ENCODE measurements around the gene OAT. TPM values are rescaled to one million over a fixed set of nuclear protein-coding genes. Genes with fewer than 3 reads are reported as not detected.

OAT gene
- total RNA-seq, 1 donor from 2014 or later = 50.9 TPM

DNA sequence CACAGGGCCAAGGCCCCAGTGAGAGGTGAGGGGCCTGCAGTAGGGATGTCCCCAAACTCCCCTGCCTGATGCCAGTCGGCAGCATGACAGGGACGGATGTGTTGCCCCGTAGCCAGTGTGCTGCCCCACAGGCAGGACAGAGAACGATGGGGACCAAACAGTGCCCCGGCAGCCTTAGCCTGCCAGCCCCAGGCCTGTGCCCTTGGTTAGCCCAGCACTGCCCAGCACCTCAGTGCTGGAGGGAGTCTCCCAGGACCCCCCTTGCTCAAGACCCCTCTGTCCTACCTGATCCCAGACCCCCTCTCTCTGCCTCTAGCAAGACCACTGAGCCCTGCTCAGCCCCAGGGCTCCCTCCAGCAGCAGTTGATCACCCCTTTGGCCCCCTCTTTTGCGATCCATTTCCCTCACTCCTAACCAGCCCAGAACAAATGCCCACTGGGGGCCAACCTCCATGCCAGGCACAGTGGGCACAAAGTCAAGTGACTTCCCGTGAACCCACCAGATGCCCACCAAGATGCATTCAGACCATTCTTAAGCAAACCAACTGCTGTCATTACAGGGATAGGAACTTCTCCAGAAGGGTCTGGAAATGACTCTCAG is 34.0 kb downstream of the OAT start:
- TF ChIP-seq, protein P1, sequence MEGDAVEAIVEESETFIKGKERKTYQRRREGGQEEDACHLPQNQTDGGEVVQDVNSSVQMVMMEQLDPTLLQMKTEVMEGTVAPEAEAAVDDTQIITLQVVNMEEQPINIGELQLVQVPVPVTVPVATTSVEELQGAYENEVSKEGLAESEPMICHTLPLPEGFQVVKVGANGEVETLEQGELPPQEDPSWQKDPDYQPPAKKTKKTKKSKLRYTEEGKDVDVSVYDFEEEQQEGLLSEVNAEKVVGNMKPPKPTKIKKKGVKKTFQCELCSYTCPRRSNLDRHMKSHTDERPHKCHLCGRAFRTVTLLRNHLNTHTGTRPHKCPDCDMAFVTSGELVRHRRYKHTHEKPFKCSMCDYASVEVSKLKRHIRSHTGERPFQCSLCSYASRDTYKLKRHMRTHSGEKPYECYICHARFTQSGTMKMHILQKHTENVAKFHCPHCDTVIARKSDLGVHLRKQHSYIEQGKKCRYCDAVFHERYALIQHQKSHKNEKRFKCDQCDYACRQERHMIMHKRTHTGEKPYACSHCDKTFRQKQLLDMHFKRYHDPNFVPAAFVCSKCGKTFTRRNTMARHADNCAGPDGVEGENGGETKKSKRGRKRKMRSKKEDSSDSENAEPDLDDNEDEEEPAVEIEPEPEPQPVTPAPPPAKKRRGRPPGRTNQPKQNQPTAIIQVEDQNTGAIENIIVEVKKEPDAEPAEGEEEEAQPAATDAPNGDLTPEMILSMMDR (conservative IDR thresholded peaks at IDR 0.05; ENCODE audit: low read depth, low read length) = no peak
- no peak overlapping the region for H3K4me3 ChIP-seq (ENCODE audit: low read depth, low read length)

DNA sequence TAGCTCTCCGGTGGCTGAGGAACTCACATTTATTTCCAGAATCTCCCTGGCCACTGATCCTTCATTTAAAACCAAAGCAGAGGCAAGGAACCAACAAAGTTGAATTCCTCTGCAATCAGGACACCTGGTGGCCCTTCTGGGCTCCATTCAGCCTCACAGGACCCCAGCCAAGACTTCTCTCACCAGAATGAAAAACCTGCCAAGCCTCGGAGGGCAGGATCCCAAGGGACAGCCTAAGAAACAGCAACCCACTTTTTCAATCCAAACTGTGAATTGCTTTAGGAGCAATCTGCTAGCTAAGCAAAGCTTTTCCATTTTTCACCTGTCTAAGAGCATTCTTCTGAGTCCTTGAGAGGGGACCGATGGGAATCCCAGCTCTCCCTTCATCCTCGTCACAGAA is 34.6 kb downstream of the OAT start:
- TF ChIP-seq, protein P1 (conservative IDR thresholded peaks at IDR 0.05; ENCODE audit: low read depth, low read length) = peak; percentile 20
- H3K4me3 ChIP-seq (ENCODE audit: low read depth, low read length) = no peak overlapping the region
- no peak for DNase-seq (ENCODE audit: low read depth)

More for the DNA sequence above, 34.0 kb downstream of the OAT start:
- no peak for DNase-seq (ENCODE audit: low read depth)

DNA sequence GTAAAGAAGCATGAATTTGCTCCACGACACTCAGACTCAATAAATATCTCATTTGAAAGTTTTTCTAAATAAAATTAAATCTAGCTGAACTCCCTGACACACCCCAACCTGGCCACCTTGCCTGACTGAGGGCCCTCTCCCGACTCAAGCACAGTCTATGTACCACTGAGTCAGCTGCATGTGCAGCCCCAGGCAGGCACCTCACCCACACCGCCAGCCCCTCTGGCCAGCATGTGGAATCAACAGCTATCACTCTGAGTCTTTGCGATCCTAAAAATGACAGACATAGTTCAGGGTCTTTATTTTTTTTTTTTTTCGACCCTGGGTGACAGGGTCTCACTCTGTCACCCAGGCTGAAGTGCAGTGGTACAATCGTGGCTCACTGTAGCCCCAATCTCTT is 35.2 kb downstream of the OAT start:
- no peak overlapping the region for H3K4me3 ChIP-seq (ENCODE audit: low read depth, low read length)
- TF ChIP-seq, protein P1 (conservative IDR thresholded peaks at IDR 0.05; ENCODE audit: low read depth, low read length) = no peak
- no peak for DNase-seq (ENCODE audit: low read depth)

DNA sequence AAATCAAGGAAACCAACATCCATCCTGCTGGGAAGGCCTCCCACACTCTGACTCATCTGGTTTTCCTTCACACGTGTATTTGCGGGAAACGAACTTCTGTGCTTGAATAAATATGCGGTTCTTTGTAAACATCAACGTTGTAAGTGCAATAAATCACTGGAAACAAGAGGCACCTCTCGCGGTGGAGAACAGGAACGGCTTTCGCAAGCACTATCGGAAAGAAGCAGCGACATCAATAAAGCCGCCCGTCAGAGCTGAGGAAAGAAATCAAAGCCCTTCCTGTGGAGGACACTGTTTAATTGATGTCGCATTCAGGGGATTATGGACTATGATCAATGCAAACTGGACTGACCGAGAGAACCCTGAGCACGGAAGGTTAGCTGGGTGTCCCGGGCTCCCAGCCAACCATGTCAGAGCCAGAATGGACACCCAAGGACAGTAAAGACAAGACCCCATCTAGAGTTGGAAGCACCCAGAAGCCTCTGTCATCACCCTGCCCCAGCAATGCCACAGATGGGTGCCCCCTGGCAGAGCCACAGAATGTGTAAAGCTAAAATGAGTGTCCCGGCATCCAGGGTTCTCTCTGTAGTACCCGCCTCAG is 37.6 kb downstream of the OAT start:
- TF ChIP-seq, protein P1 (conservative IDR thresholded peaks at IDR 0.05; ENCODE audit: low read depth, low read length) = no peak
- no peak overlapping the region for H3K4me3 ChIP-seq (ENCODE audit: low read depth, low read length)
- no peak for DNase-seq (ENCODE audit: low read depth)

DNA sequence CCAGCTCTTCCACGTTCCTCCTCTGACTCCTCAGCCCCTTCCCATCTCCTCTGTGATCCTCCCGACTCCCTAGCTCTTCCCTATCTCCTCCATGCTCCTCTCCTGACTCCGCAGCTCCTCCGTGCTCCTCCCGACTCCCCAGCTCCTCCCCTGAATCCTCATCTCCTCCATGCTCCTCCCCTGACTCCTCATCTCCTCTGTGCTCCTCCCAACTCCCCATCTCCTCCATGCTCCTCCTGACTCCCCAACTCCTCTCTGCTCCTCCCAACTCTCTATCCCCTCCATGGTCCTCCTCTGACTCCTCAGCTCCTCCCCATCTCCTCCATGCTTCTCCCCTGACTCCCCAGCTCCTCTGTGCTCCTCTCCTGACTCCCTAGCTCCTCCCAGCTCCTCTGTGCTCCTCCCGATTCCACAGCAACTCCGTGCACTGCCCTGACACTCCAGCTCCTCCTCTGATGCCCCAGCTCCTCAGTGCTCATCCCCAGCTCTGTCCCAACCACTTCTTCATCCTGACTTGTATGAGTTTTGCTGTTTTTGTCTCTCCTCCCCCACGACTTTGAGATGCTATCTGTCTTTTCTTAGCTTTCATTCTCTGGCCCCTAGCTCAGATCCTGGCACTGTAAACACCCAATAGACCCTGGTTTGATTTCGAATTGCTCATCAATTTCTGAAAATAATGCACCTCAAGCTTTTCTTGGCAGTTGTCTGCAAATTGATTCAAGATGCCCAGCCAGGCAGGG is 38.3 kb downstream of the OAT start:
- no peak for DNase-seq (ENCODE audit: low read depth)
- H3K4me3 ChIP-seq (ENCODE audit: low read depth, low read length) = no peak overlapping the region
- TF ChIP-seq, protein P1 (conservative IDR thresholded peaks at IDR 0.05; ENCODE audit: low read depth, low read length) = no peak

DNA sequence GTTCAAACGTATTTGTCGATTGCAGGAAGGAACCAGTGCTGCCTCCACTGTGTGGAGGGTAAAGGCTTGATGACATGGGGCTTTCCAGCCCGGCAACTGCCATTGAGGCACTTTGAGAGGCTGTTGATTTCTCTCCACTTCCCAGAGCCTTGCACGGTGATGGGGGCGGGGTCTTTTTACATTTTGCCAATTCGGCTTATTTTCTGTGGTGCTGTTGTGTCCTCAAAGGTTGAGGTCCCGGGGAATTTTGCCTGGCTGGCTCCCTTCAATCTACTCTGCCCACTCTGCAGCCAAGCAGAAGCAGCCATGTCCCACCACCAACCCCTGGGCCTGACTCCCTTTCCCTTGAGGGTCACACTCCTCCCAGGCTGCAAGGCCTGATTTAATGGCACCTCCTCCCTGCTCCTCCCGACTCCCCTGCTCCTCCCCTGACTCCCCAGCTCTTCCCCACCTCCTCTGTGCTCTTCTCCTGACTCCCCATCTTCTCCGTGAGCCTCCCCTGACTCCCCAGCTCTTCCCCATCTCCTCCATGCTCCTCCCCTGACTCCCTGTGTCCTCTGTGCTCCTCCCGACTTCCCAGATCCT is 39.0 kb downstream of the OAT start:
- TF ChIP-seq, protein P1 (conservative IDR thresholded peaks at IDR 0.05; ENCODE audit: low read depth, low read length) = no peak
- no peak overlapping the region for H3K4me3 ChIP-seq (ENCODE audit: low read depth, low read length)
- DNase-seq (ENCODE audit: low read depth) = no peak
